HepG2 (cell line): ENCODE results near the gene FAM234B.

ENCODE experiments used
- DNMT1 ChIP-seq: sonication (generic); formaldehyde crosslinking; IDR thresholded peaks from 2 replicates; pipeline ENCODE4 v1.5.1; 2020; ENCODE audit warnings: mild to moderate bottlenecking, missing genetic modification reagents
- FOXM1 ChIP-seq: sonication (generic); formaldehyde crosslinking; IDR thresholded peaks from 2 replicates; pipeline ENCODE4 v1.5.0; 2020; ENCODE audit warnings: missing genetic modification reagents
- NCOA2 ChIP-seq: sonication (generic); formaldehyde crosslinking; IDR thresholded peaks from 2 replicates; pipeline ENCODE4 v1.8.0; 2022; ENCODE audit warnings: inconsistent platforms
- TF ChIP-seq, protein P1 (sequence below): sonication (generic); formaldehyde crosslinking; conservative IDR thresholded peaks from 2 replicates; pipeline ENCODE4 v1.4.0; 2020; ENCODE audit warnings: missing genetic modification reagents
- TF ChIP-seq, protein P2 (sequence below): sonication (generic); formaldehyde crosslinking; IDR thresholded peaks from 2 replicates; pipeline ENCODE4 v1.4.0; 2020; ENCODE audit warnings: mild to moderate bottlenecking, missing genetic modification reagents
- TF ChIP-seq, protein P3 (sequence below): sonication (generic); formaldehyde crosslinking; IDR thresholded peaks from 2 replicates; pipeline ENCODE4 v1.5.0; 2020; ENCODE audit warnings: missing genetic modification reagents

DNA sequence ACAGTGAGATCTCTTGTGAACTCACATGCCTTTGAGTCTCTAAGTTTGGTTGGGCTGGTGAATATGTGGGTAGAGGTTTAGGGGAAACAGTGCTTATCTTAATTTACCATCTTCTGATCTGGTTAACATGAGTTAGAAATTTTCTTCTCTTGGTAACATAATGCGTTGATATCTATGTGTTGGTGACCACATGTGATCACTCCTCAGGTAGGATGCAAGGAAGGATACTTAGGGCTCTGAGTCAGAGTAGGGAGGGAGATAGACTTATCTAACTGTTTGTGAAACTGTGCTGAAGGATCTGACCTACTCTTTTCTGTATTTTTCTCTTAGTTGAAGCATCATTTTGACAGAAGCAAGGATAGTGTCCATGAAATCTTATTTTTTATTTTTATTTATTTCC, 23.1 kb downstream of the FAM234B start:
- TF ChIP-seq NCOA2 (CRISPR knock-in tag): no peak
- TF ChIP-seq, protein P1, sequence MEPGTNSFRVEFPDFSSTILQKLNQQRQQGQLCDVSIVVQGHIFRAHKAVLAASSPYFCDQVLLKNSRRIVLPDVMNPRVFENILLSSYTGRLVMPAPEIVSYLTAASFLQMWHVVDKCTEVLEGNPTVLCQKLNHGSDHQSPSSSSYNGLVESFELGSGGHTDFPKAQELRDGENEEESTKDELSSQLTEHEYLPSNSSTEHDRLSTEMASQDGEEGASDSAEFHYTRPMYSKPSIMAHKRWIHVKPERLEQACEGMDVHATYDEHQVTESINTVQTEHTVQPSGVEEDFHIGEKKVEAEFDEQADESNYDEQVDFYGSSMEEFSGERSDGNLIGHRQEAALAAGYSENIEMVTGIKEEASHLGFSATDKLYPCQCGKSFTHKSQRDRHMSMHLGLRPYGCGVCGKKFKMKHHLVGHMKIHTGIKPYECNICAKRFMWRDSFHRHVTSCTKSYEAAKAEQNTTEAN (CRISPR knock-in tag): no peak
- TF ChIP-seq, protein P2, sequence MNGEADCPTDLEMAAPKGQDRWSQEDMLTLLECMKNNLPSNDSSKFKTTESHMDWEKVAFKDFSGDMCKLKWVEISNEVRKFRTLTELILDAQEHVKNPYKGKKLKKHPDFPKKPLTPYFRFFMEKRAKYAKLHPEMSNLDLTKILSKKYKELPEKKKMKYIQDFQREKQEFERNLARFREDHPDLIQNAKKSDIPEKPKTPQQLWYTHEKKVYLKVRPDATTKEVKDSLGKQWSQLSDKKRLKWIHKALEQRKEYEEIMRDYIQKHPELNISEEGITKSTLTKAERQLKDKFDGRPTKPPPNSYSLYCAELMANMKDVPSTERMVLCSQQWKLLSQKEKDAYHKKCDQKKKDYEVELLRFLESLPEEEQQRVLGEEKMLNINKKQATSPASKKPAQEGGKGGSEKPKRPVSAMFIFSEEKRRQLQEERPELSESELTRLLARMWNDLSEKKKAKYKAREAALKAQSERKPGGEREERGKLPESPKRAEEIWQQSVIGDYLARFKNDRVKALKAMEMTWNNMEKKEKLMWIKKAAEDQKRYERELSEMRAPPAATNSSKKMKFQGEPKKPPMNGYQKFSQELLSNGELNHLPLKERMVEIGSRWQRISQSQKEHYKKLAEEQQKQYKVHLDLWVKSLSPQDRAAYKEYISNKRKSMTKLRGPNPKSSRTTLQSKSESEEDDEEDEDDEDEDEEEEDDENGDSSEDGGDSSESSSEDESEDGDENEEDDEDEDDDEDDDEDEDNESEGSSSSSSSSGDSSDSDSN (CRISPR knock-in tag): no peak
- TF ChIP-seq DNMT1 (CRISPR knock-in tag): no peak
- TF ChIP-seq FOXM1 (CRISPR knock-in tag): no peak
- TF ChIP-seq, protein P3, sequence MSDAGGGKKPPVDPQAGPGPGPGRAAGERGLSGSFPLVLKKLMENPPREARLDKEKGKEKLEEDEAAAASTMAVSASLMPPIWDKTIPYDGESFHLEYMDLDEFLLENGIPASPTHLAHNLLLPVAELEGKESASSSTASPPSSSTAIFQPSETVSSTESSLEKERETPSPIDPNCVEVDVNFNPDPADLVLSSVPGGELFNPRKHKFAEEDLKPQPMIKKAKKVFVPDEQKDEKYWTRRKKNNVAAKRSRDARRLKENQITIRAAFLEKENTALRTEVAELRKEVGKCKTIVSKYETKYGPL: no peak
